Measurements from ENCODE around the gene TAB3.
A peak's percentile ranks its signal among the peaks of the same experiment; 100 is the strongest.
"Not testable (repeated sequence)": the region's sequence is repeated elsewhere in the genome, so short reads cannot be mapped to it uniquely, and the experiment has no call there.

TAB3 gene

DNA sequence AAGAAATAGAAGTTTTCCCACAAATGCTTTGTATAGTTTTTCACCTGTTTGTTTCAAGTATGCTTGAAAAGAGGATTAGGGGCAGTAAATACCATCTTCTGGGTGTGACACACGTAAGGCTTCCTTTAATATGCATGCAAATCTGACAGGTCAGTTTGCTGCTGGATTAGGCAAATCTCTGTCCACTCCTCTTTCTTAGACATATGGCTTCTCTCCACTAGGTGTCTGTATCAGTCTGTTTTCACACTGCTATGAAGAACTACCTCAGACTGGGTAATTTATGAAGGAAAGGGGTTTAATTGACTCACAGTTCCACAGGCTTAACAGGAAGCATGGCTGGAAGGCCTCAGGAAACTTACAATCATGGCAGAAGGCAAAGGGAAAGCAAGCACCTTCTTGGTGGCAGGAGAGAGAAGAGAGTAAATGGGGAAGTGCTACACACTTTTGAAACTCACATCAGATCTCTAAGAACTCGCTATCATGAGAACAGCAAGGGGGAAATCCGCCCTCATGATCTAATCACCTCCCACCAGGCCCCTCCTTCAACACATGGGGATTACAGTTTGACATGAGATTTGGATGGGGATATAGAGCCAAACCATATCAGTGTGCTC lies 66.9 kb downstream of the TAB3 start:
- DNase-seq (ENCODE audit: low read depth, low spot score): no peak

DNA sequence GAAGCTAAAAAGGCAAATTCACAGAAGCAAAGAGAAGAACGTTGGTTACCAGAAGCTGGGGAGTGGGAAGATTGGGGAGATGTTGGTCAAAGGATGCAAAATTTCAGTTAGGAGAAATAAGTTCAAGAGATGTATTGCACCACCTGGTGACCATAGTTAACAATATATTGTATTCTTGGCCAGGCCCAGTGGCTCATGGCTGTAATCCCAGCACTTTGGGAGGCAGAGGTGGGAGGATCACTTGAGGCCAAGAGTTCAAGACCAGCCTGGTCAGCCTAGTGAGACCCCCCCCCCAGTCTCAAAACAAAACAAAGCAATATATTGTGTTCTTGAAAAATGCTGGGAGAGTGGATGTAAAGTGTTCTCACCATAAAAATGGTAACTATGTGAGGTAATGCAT lies 67.9 kb downstream of the TAB3 start:
- no peak overlapping the region for H3K27ac ChIP-seq
- DNase-seq (ENCODE audit: low read depth, low spot score): no peak

More for the DNA sequence above, 66.9 kb downstream of the TAB3 start:
- H3K27ac ChIP-seq: no peak overlapping the region

GRCh38 chrX:30819080-30819479 lies 70.0 kb downstream of the TAB3 start:
- H3K27ac ChIP-seq: no peak overlapping the region
- no peak for DNase-seq (ENCODE audit: low read depth, low spot score)

DNA sequence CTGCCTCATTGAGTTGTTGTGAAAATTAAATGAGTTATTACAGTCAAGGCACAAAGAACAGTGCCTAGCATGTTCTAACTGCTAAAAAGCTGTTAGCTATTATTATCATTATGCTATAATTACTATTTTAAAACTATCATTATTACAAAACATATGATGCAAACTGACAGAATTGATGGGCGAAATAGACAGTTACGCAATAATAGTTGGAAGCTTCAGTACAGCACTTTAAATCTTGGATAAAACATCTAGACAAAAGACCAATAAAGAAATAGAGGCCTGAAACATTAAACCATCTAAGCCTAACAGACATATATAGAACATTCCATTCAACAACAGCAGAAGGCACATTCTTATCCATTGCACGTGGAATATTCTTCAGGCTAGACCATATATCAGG lies 73.0 kb downstream of the TAB3 start:
- DNase-seq (ENCODE audit: low read depth, low spot score): no peak
- no peak overlapping the region for H3K27ac ChIP-seq

DNA sequence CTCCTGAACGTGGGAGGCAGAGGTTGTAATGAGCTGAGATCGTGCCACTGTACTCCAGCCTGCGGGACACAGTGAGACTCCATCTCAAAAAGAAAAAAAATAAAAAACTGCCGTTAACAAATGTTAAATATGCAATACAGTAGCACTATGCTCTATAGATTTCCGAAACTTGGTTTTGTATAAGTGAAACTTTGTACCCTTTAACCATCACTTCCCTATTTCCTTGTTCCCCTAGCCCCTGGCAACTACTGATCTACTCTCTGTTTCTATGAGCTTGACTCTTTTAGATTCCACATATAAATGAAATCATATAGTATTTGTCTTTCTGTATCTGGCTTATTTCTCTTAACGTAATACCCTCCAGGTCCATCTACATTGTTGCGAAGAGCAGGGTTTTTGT lies 74.1 kb downstream of the TAB3 start:
- no peak overlapping the region for H3K27ac ChIP-seq
- no peak for DNase-seq (ENCODE audit: low read depth, low spot score)

GRCh38 chrX:30812326-30812725 lies 76.7 kb downstream of the TAB3 start:
- H3K27ac ChIP-seq: no peak overlapping the region
- no peak for DNase-seq (ENCODE audit: low read depth, low spot score)

DNA sequence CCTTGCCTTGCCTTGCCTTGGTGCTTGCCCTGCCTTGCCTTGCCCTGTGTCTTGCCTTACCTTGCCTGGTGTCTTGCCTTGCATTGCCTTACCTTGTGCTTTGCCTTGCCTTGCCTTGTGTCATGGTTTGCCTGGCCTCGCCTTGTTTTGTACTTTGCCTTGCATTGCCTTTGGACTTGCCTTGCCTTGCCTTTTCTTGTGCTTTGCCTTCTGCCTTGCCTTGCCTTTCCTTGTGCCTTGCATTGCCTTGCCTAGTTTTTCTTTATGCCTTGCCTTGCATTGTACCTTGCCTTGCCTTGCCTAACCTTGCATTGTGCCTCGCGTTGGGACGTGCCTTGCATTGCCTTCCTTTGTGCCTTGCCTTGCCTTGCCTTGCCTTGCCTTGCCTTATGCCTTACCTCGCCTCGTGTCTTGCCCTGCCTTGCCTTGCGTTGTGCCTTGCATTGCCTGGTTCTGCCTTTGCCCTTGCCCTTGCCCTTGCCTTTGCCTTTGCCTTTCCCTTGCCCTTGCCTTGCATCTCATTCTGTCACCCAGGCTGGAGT lies 82.8 kb downstream of the TAB3 start:
- DNase-seq (ENCODE audit: low read depth, low spot score): no peak
- peak overlapping the region; percentile 46 for H3K27ac ChIP-seq

DNA sequence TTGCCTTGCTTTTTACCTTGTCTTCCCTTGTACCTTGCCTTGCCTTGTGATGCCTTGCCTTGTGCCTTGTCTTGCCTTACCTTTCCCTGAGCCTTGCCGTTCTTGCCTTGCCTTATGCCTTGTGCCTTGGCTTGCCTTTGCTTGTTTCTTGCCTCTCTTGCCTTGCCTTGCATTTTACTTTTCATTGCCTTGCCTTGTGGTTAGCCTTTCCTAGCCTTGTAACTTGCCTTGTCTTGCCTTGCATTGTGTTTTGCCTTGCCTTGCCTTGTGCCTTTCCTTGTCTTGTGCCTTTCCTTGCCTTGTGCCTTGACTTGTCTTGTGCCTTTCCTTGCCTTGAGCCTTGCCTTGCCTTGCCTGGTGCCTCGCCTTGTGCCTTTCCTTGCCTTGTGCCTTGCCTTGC lies 84.6 kb downstream of the TAB3 start:
- no peak overlapping the region for H3K27ac ChIP-seq
- no peak for DNase-seq (ENCODE audit: low read depth, low spot score)

GRCh38 chrX:30800901-30801300 lies 88.2 kb downstream of the TAB3 start:
- no peak overlapping the region for H3K27ac ChIP-seq
- no peak for DNase-seq (ENCODE audit: low read depth, low spot score)

- no peak overlapping the region for H3K27ac ChIP-seq
- DNase-seq (ENCODE audit: low read depth, low spot score): no peak
These were observed 89.7 kb downstream of the TAB3 start for GRCh38 chrX:30799327-30799726.

DNA sequence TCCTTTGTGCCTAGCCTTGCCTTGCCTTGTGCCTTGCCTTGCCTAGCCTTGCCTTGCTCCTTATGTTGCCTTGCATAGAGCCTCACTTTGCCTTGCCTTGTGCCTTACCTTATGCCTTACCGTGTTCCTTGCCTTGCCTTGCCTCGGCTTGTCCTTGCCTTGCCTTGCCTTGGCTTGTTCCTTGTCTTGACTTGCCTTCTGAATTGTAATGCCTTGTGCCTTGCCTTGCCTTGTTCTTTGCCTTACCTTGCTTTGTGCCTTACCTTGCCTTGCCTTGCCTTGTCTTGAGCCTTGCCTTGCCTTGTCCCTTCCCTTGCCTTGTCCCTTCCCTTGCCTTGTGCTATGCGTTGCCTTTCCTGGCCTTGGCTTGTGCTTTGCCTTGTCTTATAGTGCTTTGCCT lies 90.2 kb downstream of the TAB3 start:
- no peak for DNase-seq (ENCODE audit: low read depth, low spot score)
- H3K27ac ChIP-seq: peak overlapping the region; percentile 0

- not testable (repeated sequence) for DNase-seq (ENCODE audit: low read depth, low spot score); H3K27ac ChIP-seq
These were observed 91.8 kb downstream of the TAB3 start for GRCh38 chrX:30797301-30797700.

DNA sequence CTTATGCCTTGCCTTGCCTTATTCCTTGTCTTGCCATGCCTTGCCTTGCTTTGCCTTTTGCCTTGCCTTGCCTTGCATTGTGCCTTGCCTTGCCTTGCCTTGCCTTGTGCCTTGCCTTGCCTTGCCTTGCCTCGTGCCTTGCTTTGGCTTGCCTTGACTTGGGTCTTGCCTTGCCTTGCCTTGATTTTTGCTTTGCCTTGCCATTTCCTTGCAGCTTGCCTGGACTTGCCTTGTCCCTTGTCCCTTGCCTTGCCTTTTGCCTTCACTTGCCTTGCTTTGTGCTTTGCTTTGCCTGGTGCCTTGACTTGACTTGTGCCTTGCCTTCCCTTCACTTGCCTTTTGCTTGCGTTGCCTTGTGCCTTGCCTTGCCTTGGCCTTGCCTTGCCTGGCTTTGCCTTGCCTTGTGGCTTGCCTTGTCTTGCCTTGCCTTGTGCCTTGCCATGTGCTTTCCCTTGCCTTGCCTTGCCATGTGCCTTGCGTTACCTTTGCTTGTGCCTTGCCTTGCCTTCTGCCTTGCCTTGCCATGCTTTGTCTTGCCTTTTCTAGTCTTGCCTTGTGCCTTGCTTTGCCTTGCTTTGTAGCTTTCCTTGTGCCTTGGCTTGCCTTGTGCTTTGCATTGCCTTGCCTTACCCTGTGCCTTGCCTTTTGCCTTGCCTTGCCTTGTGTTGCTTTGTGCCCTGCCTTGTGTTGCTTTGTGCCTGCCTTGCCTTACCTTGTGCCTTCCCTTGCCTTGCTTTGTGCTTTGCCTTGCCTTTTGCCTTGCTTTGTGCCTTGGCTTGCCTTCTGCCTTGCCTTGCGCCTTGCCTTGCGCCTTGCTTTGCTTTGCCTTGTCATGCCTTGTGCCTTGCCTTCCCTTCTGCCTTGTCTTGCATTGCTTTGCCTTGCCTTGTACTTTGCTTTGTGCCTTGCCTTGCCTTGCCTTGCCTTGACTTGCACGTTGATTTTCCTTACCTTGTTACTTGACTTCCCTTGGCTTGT lies 92.8 kb downstream of the TAB3 start:
- no peak overlapping the region for H3K27ac ChIP-seq
- DNase-seq (ENCODE audit: low read depth, low spot score): no peak

GRCh38 chrX:30794497-30794896 lies 94.6 kb downstream of the TAB3 start:
- H3K27ac ChIP-seq: no peak overlapping the region

GRCh38 chrX:30793767-30794103 lies 95.3 kb downstream of the TAB3 start:
- DNase-seq (ENCODE audit: low read depth, low spot score): no peak
- no peak overlapping the region for H3K27ac ChIP-seq

More at GRCh38 chrX:30794497-30794896, 94.6 kb downstream of the TAB3 start:
- no peak for DNase-seq (ENCODE audit: low read depth, low spot score)

GRCh38 chrX:30793075-30793766 lies 95.8 kb downstream of the TAB3 start:
- no peak overlapping the region for H3K27ac ChIP-seq
- no peak for DNase-seq (ENCODE audit: low read depth, low spot score)

GRCh38 chrX:30791296-30792278 lies 97.5 kb downstream of the TAB3 start:
- DNase-seq (ENCODE audit: low read depth, low spot score): no peak
- H3K27ac ChIP-seq: no peak overlapping the region

DNA sequence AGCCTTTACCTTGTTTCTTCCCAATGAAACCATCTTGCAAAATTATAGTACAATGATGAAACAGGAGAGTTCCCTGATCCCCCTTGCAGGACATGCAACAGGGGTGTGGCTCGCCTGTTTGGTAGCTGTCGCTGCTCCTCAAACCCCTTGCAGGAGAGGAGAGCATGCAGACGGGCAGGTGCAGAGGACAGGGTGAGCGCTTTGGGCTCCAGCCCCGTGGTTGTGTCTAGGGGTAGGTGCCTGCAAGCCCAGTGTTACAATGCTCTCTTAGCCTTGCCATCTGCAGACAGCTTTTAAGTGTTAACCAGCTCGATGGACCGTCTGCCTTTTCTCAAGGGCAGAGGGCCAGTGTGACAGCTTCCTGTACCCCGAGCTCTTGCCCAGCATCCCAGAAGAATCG lies 102.0 kb downstream of the TAB3 start:
- DNase-seq (ENCODE audit: low read depth, low spot score): no peak

GRCh38 chrX:30786374-30786773 lies 102.7 kb downstream of the TAB3 start:
- no peak for DNase-seq (ENCODE audit: low read depth, low spot score)
- H3K27ac ChIP-seq: no peak overlapping the region

More for the DNA sequence above, 102.0 kb downstream of the TAB3 start:
- no peak overlapping the region for H3K27ac ChIP-seq
